CD4-positive, alpha-beta T cell treated with Interleukin-21 for 1 hour (primary cell): ENCODE results near the gene CD200.
"Not testable (repeated sequence)": the region's sequence is repeated elsewhere in the genome, so short reads cannot be mapped to it uniquely, and the experiment has no call there.

Experiments
- DNase-seq: peaks from one replicate; pipeline ENCODE4 v3.0.0-alpha.2; 2020

The CD200 gene

GRCh38 chr3:112392393-112393359 is 59.7 kb downstream of the CD200 start:
- no peak for DNase-seq

DNA sequence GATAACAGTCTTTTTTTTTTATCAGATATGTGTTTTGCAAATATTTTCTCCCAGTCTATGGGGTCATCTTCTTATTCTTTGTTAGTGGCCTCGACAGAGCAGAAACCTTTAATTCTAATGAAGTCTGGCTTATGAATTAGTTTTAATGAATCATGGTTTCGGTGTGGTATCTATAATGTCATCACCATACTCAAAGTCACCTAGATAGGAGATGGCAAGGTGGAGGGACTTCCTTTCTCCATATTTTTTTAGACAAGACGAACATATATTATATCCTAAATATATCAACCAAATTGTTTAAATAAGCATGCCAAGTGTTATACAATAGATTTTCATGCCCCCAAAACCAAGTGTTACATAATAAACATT is 60.4 kb downstream of the CD200 start:
- DNase-seq: no peak

DNA sequence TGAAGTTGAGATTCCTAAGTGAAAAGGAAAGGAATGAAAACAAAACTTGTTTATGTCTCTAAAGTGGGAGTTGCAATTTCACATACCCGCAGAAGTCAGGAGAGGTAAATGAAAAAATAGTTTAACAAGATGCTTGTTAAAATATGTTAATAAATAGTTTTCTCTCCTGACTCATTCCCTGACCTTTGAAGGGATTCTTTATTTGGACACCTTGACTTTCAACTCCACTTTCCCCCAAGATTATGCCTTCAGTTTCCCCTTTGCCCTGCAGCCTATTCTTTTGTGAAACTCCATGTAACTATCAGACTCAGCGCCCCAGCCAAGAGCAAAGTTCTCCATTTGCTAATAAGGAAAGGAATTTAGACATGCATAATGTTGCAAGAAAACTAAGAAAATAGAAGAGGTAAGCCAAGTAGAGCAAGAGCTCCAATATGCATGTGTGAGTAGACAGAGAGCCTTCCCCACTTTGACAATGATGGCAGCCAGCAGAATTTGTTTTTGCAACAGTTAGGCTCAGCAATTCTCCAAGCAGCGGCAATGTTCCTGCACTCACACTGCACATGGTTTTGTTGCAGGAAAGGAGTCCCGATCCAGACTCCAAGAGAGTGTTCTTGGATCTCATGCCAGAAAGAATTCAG is 61.2 kb downstream of the CD200 start:
- no peak for DNase-seq

DNA sequence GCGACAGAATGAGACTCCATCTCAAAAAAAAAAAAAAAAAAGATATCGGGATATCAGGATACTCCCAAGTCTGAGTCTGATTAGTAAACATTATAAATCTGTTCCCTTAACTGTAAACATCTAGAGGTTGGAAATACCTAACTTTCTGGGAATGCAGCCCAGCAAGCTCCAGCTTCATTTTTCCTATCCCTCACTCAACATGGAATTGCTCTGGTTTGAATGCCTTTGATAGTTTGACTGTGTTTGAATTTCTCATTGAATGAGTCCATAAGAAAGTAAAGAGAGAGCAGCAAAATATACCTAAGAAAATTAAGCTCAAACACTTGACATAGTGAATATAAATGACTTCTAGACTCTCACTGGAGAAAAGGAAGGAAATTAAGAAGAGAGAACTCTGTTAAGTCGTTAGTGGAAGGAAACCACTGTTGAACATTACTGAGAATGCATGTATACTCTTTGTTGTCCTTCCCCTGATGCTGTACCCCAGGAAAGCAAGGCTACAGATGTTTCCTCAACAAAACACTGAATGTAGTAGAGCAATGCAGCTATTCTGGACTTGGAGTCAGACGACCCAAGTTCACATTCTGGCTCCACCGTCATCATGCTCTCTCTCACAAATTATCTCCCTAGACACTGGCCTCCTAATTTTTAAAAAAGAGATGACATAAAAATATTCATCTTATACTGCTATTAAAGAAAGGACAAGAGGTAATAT is 62.4 kb downstream of the CD200 start:
- DNase-seq: no peak

- DNase-seq: no peak
These were observed 62.9 kb downstream of the CD200 start for GRCh38 chr3:112395896-112396290.

DNA sequence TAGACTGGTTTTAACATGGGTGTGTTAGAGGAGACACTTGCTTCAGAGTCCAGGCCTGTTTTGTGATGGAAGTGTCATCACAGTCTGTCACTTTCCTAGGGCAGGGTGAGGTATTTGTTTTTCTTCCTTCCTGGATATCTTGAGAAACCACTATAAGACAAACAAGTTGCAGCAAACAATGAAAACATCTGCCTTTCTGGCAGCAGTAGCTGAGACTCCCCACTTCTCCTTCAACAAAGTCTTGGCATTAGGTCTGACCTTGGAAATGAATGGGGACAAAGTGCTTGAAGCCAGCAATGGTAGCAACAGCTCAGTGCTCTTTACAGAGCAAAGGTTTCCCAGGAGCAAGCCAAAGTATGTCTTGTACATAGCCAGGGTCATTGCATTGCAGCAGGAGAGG is 64.6 kb downstream of the CD200 start:
- no peak for DNase-seq

DNA sequence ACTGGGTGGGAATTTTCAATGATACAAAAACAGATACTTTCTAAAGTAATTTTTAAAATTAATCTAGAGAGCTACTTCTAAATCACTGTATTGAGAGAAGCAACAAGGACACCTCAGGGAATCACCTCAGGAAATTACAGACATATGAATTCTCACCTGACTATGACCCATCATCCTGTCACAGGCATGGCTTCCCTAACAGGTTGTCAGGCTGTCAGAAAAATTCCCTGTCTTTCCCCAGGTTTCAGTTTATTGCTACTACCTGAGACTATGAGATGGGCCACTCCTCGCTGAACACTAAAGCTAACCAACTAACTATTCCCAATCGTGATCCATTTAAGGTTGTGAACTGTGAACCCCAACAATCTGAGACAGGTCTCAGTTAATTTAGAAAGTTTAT is 66.1 kb downstream of the CD200 start:
- DNase-seq: no peak

- DNase-seq: not testable (repeated sequence)
These were observed 66.6 kb downstream of the CD200 start for GRCh38 chr3:112399554-112399953.

DNA sequence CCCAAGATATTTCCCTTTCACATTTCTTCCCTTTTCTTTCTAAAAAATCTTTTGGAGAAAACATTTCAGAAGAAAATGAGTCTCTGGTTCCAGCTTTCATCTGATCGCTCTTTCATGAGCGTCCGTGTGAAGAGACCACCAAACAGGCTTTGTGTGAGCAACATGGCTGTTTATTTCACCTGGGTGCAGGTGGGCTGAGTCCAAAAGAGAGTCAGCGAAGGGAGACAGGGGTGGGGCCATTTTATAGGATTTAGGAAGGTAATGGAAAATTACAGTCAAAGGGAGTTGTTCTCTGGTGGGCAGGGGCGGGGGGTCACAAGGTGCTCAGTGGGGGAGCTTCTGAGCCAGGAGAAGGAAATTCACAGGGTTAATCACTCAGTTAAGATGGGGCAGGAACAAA is 67.4 kb downstream of the CD200 start:
- DNase-seq: not testable (repeated sequence)

GRCh38 chr3:112401617-112402016 is 68.7 kb downstream of the CD200 start:
- DNase-seq: no peak

- DNase-seq: no peak
These were observed 70.1 kb downstream of the CD200 start for GRCh38 chr3:112403103-112403502.

GRCh38 chr3:112404924-112405549 is 72.1 kb downstream of the CD200 start:
- DNase-seq: not testable (repeated sequence)

DNA sequence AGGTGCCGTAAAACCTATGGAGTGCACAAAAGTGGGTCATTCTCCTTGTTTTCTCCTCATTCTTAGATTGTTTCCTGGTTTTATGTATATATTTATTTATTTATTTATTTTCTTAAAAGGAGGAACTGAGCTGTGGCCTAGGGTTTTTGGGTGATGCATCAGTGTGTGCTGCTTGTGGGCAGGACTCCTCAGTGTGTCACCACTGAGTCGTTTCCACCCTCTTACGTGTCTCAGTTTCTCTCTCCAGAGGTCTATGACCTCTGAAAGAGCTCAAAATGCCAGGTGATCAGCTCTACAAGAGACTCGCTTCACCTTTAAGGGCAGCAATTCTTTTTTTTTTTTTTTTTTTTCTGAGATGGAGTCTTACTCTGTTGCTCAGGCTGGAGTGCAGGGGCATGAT is 72.9 kb downstream of the CD200 start:
- DNase-seq: no peak

- no peak for DNase-seq
These were observed 74.4 kb downstream of the CD200 start for GRCh38 chr3:112407214-112407887.

- DNase-seq: no peak
These were observed 75.1 kb downstream of the CD200 start for GRCh38 chr3:112407888-112408702.

DNA sequence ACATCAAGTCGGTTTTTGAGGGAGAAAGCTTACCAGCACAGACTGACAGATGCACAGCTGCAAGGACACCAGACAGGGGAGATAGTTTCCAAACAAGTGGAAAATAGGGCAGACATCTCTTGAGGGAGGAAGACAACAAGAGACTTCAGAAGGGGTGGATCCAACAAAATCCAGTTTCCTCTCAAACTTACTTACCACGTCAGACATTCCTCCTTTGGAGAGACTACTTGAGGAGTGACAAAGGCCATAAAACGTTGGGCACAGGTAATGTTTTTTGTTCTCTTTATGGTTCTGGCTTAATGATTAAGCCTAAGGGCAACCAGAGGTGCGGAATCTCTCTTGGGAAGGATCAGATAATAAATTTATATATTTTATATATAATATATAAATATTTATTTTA is 76.1 kb downstream of the CD200 start:
- DNase-seq: no peak

DNA sequence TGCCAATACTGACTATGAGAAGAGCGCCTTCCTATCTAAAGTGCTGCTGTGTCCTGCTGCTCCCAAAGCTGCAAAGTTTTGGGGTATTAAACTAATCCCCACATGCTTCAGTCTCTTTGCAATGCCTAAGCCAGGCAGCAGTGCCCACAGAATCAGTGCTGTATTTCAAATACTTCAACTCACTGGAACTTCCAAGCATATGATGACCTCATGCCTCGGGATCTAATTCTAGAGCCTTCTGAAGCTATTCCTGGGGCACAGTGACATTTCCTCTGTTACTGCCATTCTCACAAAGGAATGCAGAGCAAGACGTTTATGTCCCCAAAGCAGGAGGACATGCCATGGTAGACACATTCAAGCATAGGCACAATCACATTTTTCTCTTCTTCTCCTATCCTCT is 78.5 kb downstream of the CD200 start:
- no peak for DNase-seq
